ENCODE results near the gene LMOD2.

LMOD2 gene

GRCh38 chr7:123652406-123652805 is 3.3 kb upstream of the LMOD2 start:
- no peak overlapping the region for H3K4me3 ChIP-seq (ENCODE audit: low read length)
- TF ChIP-seq ZNF274 (IDR thresholded peaks at IDR 0.05; ENCODE audit: low read depth, low read length) = no peak

GRCh38 chr7:123653162-123653561 is 2.5 kb upstream of the LMOD2 start:
- H3K4me3 ChIP-seq (ENCODE audit: low read length) = no peak overlapping the region
- no peak for TF ChIP-seq ZNF274 (IDR thresholded peaks at IDR 0.05; ENCODE audit: low read depth, low read length)

- no peak for TF ChIP-seq ZNF274 (IDR thresholded peaks at IDR 0.05; ENCODE audit: low read depth, low read length)
- no peak overlapping the region for H3K4me3 ChIP-seq (ENCODE audit: low read length)
These were observed 1.1 kb downstream of the LMOD2 start for GRCh38 chr7:123656544-123657303.

GRCh38 chr7:123657304-123657685 is 1.6 kb downstream of the LMOD2 start:
- no peak for TF ChIP-seq ZNF274 (IDR thresholded peaks at IDR 0.05; ENCODE audit: low read depth, low read length)
- H3K4me3 ChIP-seq (ENCODE audit: low read length) = no peak overlapping the region

GRCh38 chr7:123658023-123658422 is 2.4 kb downstream of the LMOD2 start:
- no peak overlapping the region for H3K4me3 ChIP-seq (ENCODE audit: low read length)
- no peak for TF ChIP-seq ZNF274 (IDR thresholded peaks at IDR 0.05; ENCODE audit: low read depth, low read length)

- no peak overlapping the region for H3K4me3 ChIP-seq (ENCODE audit: low read length)
- TF ChIP-seq ZNF274 (IDR thresholded peaks at IDR 0.05; ENCODE audit: low read depth, low read length) = no peak
These were observed 5.1 kb downstream of the LMOD2 start for GRCh38 chr7:123660514-123661354.

GRCh38 chr7:123661765-123662164 is 6.1 kb downstream of the LMOD2 start:
- H3K4me3 ChIP-seq (ENCODE audit: low read length) = no peak overlapping the region
- no peak for TF ChIP-seq ZNF274 (IDR thresholded peaks at IDR 0.05; ENCODE audit: low read depth, low read length)

- TF ChIP-seq ZNF274 (IDR thresholded peaks at IDR 0.05; ENCODE audit: low read depth, low read length) = no peak
- H3K4me3 ChIP-seq (ENCODE audit: low read length) = no peak overlapping the region
These were observed 6.6 kb downstream of the LMOD2 start for GRCh38 chr7:123662293-123662692.

GRCh38 chr7:123662755-123663154 is 7.1 kb downstream of the LMOD2 start:
- no peak for TF ChIP-seq ZNF274 (IDR thresholded peaks at IDR 0.05; ENCODE audit: low read depth, low read length)
- H3K4me3 ChIP-seq (ENCODE audit: low read length) = no peak overlapping the region

- no peak overlapping the region for H3K4me3 ChIP-seq (ENCODE audit: low read length)
- TF ChIP-seq ZNF274 (IDR thresholded peaks at IDR 0.05; ENCODE audit: low read depth, low read length) = no peak
These were observed 7.5 kb downstream of the LMOD2 start for GRCh38 chr7:123663200-123663599.

- H3K4me3 ChIP-seq (ENCODE audit: low read length) = no peak overlapping the region
- no peak for TF ChIP-seq ZNF274 (IDR thresholded peaks at IDR 0.05; ENCODE audit: low read depth, low read length)
These were observed 9.5 kb downstream of the LMOD2 start for GRCh38 chr7:123665157-123665556.

- TF ChIP-seq ZNF274 (IDR thresholded peaks at IDR 0.05; ENCODE audit: low read depth, low read length) = no peak
- no peak overlapping the region for H3K4me3 ChIP-seq (ENCODE audit: low read length)
These were observed 10.2 kb downstream of the LMOD2 start for GRCh38 chr7:123665896-123666295.

GRCh38 chr7:123666492-123666891 is 10.8 kb downstream of the LMOD2 start:
- no peak overlapping the region for H3K4me3 ChIP-seq (ENCODE audit: low read length)
- no peak for TF ChIP-seq ZNF274 (IDR thresholded peaks at IDR 0.05; ENCODE audit: low read depth, low read length)

- TF ChIP-seq ZNF274 (IDR thresholded peaks at IDR 0.05; ENCODE audit: low read depth, low read length) = no peak
- H3K4me3 ChIP-seq (ENCODE audit: low read length) = no peak overlapping the region
These were observed 13.8 kb downstream of the LMOD2 start for GRCh38 chr7:123669485-123669884.

- H3K4me3 ChIP-seq (ENCODE audit: low read length) = no peak overlapping the region
- TF ChIP-seq ZNF274 (IDR thresholded peaks at IDR 0.05; ENCODE audit: low read depth, low read length) = no peak
These were observed 17.6 kb downstream of the LMOD2 start for GRCh38 chr7:123673137-123673732.
